GM23338 (cell line): ENCODE results near the gene GPR141. TPM values are rescaled to one million over a fixed set of nuclear protein-coding genes. Genes with fewer than 3 reads are reported as not detected.

Experiments
- ATAC-seq: fragments of 200-7000 bp; cut with Tn5 transposase; 3 replicates; pipeline ENCODE4 v1.9.1; 2020
- DNase-seq: peaks from one replicate; pipeline ENCODE4 v3.0.0-alpha.2; 2015; ENCODE audit warnings: low spot score
- H2AFZ ChIP-seq: fragments of 200-600 bp; sonication (generic); 2 replicates; pipeline ENCODE4 v1.8.0; 2016; ENCODE audit warnings: antibody characterized with exemption, mild to moderate bottlenecking, moderate library complexity
- H3F3A ChIP-seq: fragments of 200-600 bp; sonication (generic); replicated peaks from 2 replicates; pipeline ENCODE4 v1.8.0; 2017; ENCODE audit warnings: antibody characterized with exemption, mixed run types, low read depth
- H3K27ac ChIP-seq: fragments of 200-600 bp; sonication (generic); 2 replicates; pipeline ENCODE4 v1.6.1; 2016; ENCODE audit warnings: low read depth
- H3K27me3 ChIP-seq: fragments of 200-600 bp; sonication (generic); 2 replicates; pipeline ENCODE4 v1.8.0; 2016; ENCODE audit warnings: mild to moderate bottlenecking, mixed run types, moderate library complexity; ENCODE audit not compliant: insufficient read depth
- H3K36me3 ChIP-seq: fragments of 200-600 bp; sonication (generic); 2 replicates; pipeline ENCODE4 v1.8.0; 2016; ENCODE audit warnings: mild to moderate bottlenecking; ENCODE audit not compliant: insufficient read depth
- H3K4me1 ChIP-seq: fragments of 200-600 bp; sonication (generic); 2 replicates; pipeline ENCODE4 v1.8.0; 2016; ENCODE audit warnings: mild to moderate bottlenecking, moderate library complexity; ENCODE audit not compliant: insufficient read depth
- H3K4me2 ChIP-seq: fragments of 200-600 bp; sonication (generic); 2 replicates; pipeline ENCODE4 v1.7.1; 2017; ENCODE audit warnings: mixed run types
- H3K4me3 ChIP-seq: fragments of 200-600 bp; sonication (generic); 2 replicates; pipeline ENCODE4 v1.6.1; 2016; ENCODE audit warnings: mixed run types
- H3K79me2 ChIP-seq: fragments of 200-600 bp; sonication (generic); replicated peaks from 2 replicates; pipeline ENCODE4 v1.8.0; 2017; ENCODE audit warnings: mild to moderate bottlenecking; ENCODE audit not compliant: insufficient read depth
- H3K9me2 ChIP-seq: fragments of 200-600 bp; sonication (generic); 2 replicates; pipeline ENCODE4 v1.8.0; 2017; ENCODE audit not compliant: insufficient read depth
- H4K20me1 ChIP-seq: fragments of 200-600 bp; sonication (generic); replicated peaks from 2 replicates; pipeline ENCODE4 v1.8.0; 2017; ENCODE audit warnings: mild to moderate bottlenecking; ENCODE audit not compliant: insufficient read depth
- H3K27ac Mint-ChIP-seq: 2 replicates; pipeline ENCODE4 v1.8.0; 2020; ENCODE audit warnings: inconsistent platforms, mild to moderate bottlenecking, moderate library complexity, mixed read lengths
- H3K27me3 Mint-ChIP-seq: 3 replicates; pipeline ENCODE4 v1.8.0; 2022; ENCODE audit warnings: low read depth, mild to moderate bottlenecking, moderate library complexity, mixed read lengths, inconsistent platforms; ENCODE audit not compliant: insufficient read depth, poor library complexity
- H3K36me3 Mint-ChIP-seq: 3 replicates; pipeline ENCODE4 v1.8.0; 2021; ENCODE audit warnings: low read depth, mild to moderate bottlenecking, inconsistent platforms, moderate library complexity, mixed read lengths
- H3K4me1 Mint-ChIP-seq: 3 replicates; pipeline ENCODE4 v1.8.0; 2020; ENCODE audit warnings: mild to moderate bottlenecking, inconsistent platforms, mixed read lengths
- H3K4me3 Mint-ChIP-seq: 3 replicates; pipeline ENCODE4 v1.8.0; 2021; ENCODE audit warnings: moderate library complexity, mild to moderate bottlenecking, inconsistent platforms, mixed read lengths
- H3K9me3 Mint-ChIP-seq: 3 replicates; pipeline ENCODE4 v1.8.0; 2020; ENCODE audit warnings: moderate library complexity, mild to moderate bottlenecking, inconsistent platforms, mixed read lengths
- CREB1 ChIP-seq: fragments of 250-450 bp; sonication (Bioruptor Pico); IDR thresholded peaks from 2 replicates; pipeline ENCODE4 v1.5.0; 2020; ENCODE audit warnings: low read depth, mild to moderate bottlenecking, moderate library complexity
- CTCF ChIP-seq, 2 experiments: fragments of 200-600 bp in 1 of 2; sonication (generic) in 1 of 2; conservative IDR thresholded peaks; 2 replicates each; pipeline versions ENCODE4 v1.5.1 to v1.6.1; 2016 to 2017; ENCODE audit warnings: antibody characterized with exemption in 2 of 2, low read depth in 2 of 2, mild to moderate bottlenecking in 2 of 2, moderate library complexity in 1 of 2
- ETS1 ChIP-seq: IDR thresholded peaks from 2 replicates; pipeline ENCODE4 v1.6.1; 2016; ENCODE audit warnings: antibody characterized with exemption
- POLR2AphosphoS5 ChIP-seq: IDR thresholded peaks from 2 replicates; pipeline ENCODE4 v1.6.1; 2016; ENCODE audit warnings: antibody characterized with exemption, low read depth
- REST ChIP-seq: IDR thresholded peaks from one replicate; pipeline ENCODE4 v1.6.1; 2018; ENCODE audit warnings: antibody characterized with exemption; ENCODE audit not compliant: unreplicated experiment
- ZNF114 ChIP-seq: fragments of 250-450 bp; sonication (Bioruptor Pico); IDR thresholded peaks from 2 replicates; pipeline ENCODE4 v1.5.0; 2020; ENCODE audit warnings: mild to moderate bottlenecking, moderate library complexity
- ZNF462 ChIP-seq: fragments of 250-450 bp; sonication (Bioruptor Pico); IDR thresholded peaks from 2 replicates; pipeline ENCODE4 v1.5.0; 2020; ENCODE audit warnings: mild to moderate bottlenecking, moderate library complexity
- polyA plus RNA-seq: library from polyadenylated mRNA; unstranded; fragments of >200 nt; fragmentation: Nextera tagmentation; extraction: Ambion mirVana; gene quantifications from 2 replicates; pipeline ENCODE4 v1.2.1, GENCODE V29; 2016
- total RNA-seq: library from RNA; depleted of rRNA; stranded (reverse); fragments of >200 nt; shearing (Covaris generic); gene quantifications from 2 replicates; pipeline ENCODE4 v1.2.3, GENCODE V29; 2014

Gene GPR141
- total and polyA plus RNA-seq, 2 experiments from 2014 or later, result 0.80 TPM; not detected in 1

GRCh38 chr7:37635346-37635745 lies 48.2 kb upstream of the GPR141 start (continued):
- TF ChIP-seq ZNF462 (CRISPR knock-in tag) (no peak), CTCF (conservative IDR thresholded peaks at IDR 0.05; ENCODE audit: low read depth in 2 of 2) (no peak), POLR2AphosphoS5 (no peak), CREB1 (CRISPR knock-in tag) (no peak)

GRCh38 chr7:37642028-37642540 lies 41.5 kb upstream of the GPR141 start:
- Mint-ChIP-seq H3K27ac (no peak overlapping the region), H3K36me3 (peaks cover 4% of the 10 kb centered on the region; the same call in 2 of the 3 replicates), H3K9me3 (peaks cover 9% of the 10 kb centered on the region), H3K27me3 (no peaks in the 10 kb centered on the region), H3K4me1 (peaks cover 10% of the 10 kb centered on the region; the same call in 2 of the 3 replicates), H3K4me3 (no peak overlapping the region)
- no peaks in the 10 kb centered on the region for H3K27me3 ChIP-seq
- H3K9me2 ChIP-seq, result no peaks in the 10 kb centered on the region
- no peaks in the 10 kb centered on the region for H4K20me1 ChIP-seq
- H3K4me1 ChIP-seq, result peaks cover 14% of the 10 kb centered on the region
- ATAC-seq (peak; percentile 40; the same call in 1 of the 3 replicates), DNase-seq (no peak)
- no peaks in the 10 kb centered on the region for H3F3A ChIP-seq
- TF ChIP-seq ZNF114 (CRISPR knock-in tag), result no peak
- no peak for TF ChIP-seq REST
- no peak for TF ChIP-seq ETS1
- H3K27ac ChIP-seq, result no peak overlapping the region
- H3K4me2 ChIP-seq, result no peak overlapping the region
- no peaks in the 10 kb centered on the region for H3K79me2 ChIP-seq
- no peaks in the 10 kb centered on the region for H3K36me3 ChIP-seq
- no peak overlapping the region for H3K4me3 ChIP-seq
- H2AFZ ChIP-seq, result no peak overlapping the region
